Stimulated activated CD4-positive, alpha-beta T cell treated with anti-CD3 and anti-CD28 coated beads, Interleukin-1b, Interleukin-23, amount 100 ng/mL, for 48 hours (primary cell): ENCODE measurements around the gene MEF2C.

Experiments
- DNase-seq: peaks from one replicate; pipeline ENCODE4 v3.0.0-alpha.2; 2020

The MEF2C gene

DNA sequence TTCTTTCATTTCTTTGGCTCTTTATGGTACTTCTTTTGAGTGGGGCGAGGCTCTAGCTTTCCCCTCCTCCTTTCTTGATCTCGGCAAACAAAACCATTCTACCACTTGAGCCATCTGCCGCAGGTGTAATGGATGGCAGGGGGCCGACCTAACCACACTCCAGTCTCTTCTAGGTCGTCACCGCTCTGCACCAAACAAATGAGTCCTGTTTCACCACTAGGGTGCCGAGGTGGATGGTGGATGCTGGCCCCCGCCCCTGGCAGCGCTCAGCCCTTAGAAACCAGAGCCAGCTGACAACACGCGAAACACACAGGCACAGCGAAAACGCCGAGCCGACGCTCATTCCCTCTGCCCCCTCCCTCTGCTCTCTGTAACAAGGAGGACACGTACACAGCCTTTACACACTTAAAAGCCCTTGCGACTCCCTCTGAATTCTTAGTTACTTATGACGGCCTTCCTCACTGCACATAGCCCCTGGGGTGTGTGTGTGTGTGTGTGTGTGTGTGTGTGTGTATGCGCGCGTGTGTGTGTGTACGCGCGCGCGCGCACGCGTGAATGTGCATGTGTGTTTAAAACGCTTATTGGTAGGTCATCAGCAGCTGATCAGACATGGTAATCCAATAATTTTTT is 199.4 kb downstream of the MEF2C start:
- peak; percentile 24 for DNase-seq

DNA sequence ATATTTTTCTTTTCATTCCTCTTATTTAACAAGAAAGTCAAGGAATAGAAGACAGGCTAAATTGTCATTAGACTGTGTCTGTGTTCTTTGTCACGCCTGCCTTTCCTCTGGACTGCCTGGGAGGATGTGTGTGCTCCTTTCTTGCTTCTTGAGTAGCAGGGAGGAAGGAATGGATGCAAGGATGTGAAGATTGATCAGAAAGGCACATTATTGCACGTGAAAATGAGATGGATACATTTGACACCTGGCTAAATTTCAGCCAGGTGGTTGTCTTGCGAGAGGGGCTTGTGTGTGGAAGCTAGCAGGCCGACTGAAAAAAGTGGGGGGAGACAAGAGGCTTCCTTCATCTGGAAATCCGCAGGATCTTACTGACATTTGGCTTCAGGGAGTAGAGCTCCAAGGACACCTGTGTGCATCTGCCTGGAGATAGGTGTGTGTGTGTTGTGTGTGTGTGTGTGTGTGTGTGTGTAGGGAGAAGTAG is 200.1 kb downstream of the MEF2C start:
- DNase-seq: no peak

DNA sequence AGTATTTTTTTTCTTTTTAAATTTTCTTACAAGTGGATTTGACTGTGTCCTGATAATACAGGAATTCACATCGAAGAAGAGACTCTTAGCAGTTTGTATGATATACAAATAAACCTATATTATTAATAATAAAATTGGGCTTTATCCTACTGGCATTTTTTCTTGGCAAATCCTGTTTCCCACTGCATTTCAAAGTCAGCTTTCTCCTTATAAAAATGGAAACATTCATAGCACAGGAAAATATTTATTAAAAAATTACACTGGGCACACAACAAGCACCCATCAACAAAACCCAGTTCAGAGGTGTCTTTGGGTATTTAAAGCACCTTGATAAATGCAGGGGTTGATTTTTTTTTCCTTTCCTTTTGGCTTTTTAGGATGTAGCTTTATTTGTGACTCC is 200.9 kb downstream of the MEF2C start:
- DNase-seq: no peak

DNA sequence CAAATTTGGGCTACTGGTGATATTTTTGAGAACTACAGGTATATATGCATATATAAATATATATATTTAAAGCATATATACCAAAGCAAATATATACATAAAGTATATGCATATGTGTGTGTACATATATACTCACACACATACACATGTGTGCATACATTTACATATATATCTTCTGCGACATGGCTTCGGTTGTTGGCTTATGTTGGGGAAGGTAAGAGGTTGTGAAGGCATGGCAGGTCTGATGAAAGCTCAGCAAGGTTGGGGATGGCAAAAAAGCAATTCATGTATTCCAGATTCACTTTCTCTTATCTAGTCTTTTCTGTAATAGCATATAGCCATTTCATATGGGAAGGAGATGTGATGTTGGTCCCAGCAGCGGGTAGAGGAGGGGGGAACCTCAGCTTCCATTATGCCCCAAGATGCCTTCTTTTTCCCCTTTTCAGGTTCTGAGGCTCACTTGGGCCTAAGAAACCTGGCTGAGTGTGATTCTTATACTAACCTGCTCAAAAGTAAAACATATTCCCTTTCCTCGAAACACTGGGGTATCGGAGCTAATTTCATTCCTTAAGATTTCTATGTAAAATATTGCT is 201.7 kb downstream of the MEF2C start:
- no peak for DNase-seq

DNA sequence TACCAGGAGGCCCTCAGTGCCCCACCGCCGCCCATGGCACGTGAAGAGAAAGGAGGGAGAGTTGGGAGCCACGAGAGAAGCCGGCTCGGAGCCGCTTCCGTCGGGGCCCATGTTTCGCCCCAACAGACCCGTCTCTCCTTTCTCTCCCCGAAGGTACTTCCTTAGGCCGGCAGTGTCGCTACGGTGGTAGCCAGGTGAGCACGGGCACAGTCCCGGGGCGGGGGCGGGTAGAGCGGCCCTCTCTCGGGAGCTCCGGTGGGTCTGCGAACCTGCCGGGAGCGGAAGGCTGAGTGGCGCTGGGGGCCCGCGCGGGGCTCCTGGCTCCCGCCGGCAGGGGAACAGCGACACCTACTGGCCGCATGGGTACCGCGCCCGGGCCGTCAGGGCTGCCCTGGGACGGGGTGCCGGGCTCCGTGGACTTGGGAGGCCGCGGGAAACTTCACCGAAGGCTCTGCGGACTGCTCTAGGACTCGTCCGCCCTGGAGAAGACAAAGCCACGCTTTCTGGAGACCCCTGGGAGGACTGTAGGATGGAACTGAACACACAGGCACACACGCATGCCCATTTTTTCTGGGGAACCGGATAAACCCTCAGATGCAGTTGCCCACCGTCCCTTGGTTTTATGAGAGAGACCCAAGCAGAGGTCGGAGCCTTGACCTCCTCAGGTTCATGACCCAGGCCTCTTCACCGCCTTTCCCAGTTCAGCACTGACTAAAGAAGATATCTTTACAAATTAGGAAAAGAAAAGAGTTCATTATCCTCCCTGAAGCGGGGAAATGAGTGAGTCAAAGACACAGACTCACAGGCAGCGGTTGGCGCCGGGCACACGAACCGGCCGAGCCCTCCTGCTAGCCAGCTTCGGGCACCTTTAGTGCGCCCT is 202.5 kb downstream of the MEF2C start:
- DNase-seq: peak; percentile 74

DNA sequence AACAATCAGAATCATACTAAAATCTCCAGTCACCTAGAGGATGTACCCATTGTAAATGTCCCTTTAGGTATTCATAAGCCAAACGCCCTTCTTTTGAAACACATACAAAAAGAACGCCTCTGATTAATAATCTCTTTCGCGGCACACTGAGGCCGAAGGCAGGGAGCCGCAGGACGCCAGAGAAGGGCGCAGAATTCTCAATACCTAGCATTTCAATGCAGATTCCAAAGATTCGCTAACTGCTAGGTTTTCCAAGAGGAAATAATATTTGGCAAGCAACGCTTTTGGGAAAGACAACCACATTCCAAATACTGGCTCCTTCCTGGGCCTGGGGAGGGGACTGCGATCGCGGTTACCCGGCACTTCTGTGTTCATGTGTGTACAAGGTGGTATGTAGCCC is 203.3 kb downstream of the MEF2C start:
- DNase-seq: no peak

DNA sequence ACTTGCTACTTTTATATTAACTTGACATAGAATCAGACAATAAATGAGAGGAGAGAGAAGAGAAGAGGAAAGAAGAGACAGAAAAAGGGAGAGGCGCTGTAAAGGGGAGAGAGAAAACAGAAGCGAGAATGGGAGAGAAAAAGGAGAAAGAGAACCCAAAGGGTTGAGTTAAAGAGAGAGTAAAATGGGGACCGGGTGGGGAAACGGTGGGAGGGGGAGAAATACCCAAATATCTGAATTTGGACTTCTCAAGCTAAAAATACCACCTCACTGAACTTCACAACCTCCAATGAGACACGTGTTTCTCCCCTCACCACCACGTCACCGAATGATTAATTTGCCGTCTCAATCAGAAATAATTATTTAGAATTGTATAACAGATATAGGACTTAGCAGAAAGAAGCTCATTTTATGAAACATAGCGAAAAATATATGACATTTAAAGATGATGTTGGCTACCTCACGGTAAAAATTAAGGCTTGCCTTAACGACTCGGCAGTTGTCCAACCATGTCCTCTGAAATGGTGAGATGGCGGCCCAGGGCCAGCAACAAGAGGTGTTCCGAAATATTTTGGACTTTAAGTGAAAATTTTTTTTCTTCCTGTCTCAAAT is 204.1 kb downstream of the MEF2C start:
- DNase-seq: no peak

DNA sequence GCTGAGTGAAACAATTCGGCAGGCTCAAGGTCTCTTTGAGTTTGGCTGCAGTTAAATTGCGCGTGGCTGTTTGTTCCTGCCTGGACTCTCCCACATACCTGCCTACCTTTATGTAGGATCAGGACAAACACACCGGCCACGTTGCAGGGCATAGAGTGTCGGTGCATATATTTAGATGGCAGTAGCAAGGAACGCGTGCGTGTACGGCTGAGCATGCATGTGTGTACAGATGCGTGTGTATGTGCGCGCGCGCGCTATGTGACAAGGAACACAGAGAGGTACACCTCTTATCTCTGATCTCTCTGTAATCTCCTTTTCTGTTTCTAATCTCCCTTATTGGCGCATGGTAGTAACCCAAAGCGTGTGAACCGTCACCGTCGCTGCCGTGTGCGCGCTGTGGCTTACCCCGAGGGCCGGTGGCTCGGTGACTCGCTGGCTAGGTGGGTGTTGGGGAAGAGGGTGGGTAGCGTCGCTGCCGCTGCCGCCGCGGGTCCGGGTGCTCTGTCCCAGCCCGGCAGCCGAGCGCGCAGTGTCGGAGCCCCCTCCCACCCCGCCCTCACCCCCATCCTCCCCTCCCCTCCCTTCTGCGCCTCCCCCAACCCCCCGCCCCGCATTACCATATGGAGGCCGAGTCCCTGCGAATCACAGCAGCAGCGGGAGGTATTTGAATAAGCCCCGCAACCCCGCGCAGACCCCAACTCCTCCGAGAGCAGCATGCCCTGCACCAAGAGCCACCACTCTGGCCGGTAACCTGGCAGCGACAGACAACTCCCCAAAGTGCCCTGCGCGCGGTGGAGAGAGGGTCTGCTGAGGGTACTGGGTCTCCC is 204.8 kb downstream of the MEF2C start:
- no peak for DNase-seq

DNA sequence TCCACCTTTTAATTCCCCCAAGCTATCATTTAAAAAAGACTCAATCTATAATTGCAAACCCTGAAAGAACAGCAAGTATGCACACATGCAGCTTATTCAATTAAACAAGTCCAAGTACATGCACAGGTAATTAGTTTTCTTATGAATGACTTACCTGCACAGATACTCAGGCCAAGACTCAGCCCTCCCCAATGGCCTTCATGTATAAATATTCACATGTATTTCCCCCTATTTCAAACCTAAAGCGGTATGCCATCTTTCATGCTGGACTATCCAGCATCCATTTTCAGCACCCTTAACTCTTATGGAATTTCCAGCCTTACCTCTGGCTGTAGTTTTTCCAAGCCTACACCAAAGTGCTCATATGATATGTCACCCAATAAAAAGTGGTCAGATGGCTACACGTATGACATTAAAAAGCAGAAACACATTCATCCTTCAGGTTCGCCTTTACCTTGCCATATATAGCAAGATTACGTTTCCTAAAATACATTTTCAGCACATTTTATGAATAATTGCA is 205.5 kb downstream of the MEF2C start:
- DNase-seq: no peak

DNA sequence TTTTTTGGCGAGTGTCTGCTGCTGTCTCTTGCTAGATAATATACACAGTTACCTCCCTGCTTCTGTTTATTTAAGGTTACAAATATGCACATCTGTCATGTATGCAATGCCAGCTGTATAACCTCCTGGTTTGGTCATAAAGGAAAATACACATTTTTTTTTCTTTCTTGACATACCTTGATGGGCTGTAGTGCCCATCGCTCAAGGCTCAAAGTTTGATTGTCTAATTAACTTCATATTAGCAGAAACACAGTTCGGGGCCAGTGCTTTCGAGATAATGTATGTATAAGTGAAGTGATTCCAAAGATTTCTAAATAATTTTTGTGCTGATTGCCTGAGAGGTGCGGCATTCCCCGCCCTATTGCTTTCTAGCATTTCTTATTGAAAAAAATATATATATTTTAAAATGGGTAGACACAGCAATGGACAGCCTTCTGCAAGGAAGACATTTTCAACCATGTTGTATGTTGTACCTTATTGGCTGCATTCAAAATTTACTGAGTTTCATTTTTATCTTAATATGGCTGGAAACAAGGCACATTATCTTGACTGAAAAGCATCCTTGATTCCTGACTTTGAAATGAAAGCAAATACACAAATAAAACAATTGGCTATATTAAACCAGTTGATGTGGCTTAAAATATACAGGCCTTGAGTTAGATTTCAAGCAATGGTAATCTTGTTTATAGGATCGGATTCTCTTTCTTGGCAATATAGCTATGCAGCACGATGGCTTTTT is 206.2 kb downstream of the MEF2C start:
- no peak for DNase-seq

DNA sequence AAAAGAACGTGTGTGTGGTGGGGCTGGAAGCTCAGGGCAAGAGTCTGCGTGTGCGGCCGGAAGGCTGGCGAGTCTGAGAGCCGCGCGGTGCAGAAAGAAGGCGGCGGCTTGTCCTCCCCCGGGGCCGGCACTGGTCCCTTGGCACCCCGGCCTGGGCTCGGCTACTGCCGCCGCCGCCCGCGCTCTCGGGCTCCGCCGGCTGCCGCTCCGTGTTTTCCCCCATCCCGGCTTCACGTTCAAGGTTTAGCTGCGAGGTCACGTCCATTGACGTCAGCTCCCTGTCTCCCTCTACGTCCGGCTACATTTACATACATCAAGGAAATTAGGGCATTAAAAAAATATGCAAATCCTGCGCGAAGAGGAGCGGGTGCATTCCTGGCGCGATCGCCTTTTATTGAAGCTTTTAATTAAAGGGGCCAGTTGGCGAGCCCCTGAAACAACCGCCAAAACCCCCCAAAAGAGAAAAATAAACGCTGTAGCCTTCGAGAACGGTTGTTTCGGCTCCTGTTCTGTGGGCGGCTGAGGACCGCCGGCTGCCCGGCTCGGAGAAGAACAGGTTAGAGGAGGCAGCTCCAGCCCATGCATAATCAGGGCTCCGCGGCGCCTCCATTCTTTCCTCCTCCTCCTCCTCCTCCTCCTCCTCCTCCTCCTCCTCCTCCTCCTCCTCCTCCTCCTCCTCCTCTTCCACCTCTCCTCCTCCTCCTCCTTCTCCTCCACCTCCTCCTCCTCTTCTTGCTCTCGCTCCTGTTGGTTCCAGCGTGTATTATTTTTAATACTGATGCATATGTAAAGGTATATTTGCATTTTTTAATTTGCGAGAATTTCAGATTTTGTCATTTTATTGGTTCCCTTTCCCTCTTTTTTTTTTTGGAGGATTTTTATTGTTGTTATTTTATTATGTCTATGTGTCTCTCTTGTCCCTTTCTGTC is 207.0 kb downstream of the MEF2C start:
- DNase-seq: no peak

DNA sequence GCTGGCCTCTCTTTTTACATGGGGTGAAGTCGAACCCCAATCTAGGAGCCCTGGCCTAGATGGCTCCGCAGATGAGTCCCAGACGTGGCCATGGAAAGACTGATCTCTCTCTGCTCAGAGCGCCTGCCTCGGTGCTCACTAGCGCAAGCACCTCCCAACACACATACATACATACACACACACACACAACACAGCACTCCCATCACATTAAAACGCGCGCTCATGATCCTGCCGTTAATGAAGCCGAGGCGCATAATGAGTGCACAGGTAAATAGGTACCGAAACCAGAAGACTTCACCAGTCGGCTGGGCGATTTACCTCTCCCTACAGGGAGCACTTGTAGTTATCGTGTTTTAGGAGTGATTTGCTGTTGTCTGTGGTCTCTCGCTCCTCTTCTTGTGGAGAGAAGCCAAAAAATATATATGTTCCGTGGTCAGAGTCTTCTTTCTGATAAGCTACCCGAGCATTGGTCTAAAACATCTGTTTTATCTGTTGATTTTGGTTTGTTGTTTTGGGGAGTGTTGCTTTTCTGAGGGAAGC is 207.7 kb downstream of the MEF2C start:
- DNase-seq: no peak

DNA sequence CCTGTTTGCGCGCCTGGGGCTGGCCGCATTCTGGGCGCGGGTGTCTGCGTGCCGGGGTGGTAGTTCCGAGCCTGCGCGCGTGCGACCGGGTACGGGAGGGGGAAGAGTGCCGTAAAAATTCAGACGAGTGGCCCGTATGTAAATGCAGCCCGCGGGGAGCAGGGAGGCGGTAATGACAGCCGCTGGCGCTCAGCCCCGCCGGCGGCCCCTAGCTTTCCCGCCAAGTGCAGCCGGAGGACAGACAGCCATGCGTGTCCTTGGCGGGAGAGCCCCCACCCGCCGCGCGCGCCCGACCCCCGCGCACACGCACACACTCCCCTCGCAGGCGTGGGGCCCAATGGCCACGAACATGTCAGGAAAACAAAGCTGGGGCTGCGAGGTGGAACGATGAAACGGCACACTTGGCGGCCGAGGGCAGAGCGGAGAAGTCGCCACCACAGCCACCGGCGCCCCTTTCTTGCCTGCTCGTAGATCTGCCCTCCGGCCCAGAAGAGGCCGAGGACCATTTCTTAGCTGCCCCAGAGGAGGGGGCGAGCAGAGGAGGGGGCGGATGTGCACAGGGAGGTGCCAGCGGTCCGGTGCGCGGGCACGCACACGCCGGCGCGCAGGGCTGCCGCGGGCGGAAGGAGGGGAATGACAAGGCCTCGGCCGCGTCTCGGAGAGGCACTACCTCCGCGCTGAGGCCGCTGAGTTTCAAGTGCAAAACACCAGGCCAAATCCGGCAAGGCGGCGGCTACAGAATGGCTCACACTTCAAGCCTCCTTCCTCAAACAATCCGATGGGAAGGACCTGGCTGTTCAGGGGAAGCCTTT is 208.4 kb downstream of the MEF2C start:
- peak; percentile 49 for DNase-seq

DNA sequence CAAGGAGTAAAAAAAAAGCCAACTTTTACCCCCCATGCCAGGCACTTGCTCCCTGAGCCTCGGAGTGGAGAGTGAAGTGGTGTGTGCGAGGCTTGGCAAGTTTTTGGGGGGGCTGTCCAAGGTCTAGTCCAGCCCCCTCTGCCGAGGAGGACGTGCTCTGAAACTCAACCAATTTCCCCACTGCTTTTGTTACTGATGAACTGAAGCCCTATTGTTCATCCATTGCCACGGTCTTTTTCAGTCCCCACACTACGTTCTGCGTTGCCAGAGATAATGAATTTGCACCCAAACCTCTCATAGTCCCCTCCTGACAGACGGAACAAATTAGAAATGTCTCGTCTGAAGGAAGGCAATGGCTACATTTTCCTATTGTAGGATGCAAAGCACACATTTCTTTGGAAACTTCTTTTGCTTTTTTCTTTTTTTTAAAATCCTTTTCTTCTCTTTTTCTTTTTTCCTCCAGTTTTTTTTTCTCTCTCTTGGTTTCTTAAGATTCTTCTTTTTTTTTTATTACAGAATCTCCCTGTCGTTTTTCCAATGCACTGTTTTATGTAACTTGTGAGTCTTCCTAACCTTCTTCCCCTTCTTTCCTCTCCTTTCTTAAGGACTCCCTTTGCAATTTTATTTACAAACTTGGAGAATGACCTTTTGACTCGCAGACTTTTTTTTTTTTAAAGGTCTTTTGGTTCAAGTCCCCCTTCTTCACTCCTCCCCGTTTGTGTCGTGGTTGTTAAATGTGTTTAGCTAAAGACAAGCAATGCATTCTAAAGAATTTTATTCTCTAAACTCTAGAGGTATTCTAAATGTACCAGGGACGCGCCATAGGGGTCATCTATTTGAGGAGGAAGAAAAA is 209.5 kb downstream of the MEF2C start:
- no peak for DNase-seq

DNA sequence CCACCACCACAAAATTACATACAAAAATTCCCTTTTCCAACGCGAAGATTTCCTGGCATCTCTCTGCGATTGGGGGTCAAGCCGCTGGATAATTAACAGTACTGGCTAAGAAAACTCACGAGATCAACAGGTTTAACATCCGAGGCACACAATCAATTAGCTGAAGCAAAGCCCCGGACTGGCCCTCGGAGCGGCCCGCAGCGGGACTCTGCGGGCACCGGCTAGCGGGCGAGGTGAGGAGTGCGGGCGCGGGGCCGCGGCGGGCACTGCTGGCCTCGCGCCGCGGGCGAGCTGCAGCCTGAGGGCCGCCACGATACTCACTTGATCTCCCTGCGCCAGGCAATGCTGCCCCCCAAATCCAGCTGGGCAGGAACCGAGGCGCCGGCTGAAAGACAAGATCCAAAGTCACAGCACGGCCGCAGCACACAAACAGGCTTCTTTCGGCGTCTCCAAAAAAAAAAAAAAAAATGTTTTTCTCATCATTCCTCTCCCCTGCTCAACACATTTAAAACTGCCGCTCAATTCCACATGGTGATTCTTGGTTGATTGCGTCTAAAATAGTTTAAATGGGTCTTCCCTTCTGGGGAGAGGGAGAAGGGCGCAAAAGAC is 210.2 kb downstream of the MEF2C start:
- DNase-seq: no peak

DNA sequence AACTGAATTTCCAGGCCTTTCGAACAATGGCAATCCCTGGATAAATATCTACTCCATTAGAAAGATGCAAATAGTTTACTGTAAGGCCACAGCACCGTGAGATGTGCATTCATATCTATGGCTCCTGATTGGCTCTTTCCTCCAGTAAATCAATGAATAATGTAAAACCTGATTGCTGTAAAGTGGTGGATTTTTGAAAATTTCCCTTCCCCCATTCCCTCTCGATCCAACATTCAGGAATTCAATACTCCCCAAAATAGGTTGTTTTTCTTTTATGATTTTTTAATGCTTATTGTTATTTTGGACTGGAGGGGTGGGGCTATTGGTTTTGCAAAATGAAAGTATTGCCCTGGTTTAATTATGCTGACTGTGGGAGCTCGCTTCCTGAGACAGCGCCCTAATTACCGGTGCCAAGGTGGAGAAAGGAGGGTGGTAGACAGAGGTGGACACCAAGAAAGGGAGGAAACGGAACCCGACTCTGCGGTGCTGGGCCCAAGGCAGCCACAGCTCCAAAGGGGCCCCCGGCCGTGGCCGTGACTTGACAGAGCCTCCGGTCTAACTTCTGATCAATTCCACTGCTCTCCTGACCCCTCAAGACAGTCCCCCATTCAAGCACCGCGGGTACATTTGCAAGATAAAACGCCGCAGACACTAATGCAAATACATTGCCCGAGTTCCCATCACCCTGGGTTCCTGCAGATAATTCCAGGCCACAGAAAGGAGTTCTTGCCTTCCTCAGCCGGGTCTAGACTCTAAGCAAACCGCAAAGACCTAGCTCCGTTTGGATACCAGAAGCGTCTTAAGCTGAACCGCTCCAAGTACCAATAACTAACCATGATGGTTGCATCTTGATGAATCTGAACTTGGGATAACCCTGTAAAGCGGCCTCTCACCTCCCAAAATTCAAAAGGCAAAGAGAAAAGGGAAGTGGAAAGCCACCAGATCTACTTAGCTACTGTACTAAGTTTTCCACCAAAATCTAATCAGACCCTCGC is 211.2 kb downstream of the MEF2C start:
- no peak for DNase-seq

DNA sequence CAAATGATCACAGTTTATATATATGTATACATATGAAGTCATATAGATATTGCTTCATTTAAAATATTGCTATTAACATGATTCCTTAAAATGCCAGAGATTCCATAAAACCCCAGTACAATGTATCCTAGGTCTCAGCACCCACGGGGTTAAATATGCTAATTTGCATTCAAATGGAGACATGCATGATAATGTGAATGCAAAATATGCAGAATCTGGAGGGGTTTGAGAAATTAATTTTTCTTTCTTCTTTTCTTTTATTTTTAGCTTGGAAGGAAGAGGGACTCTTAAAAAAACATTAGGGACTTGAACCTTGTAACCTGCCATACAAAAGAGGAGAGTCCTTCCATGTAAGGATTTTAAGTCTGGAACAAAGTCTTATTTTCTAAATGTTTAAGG is 211.9 kb downstream of the MEF2C start:
- DNase-seq: no peak
